Heart left ventricle (tissue), 16 donors: ENCODE measurements around the gene CSPG4. TPM values are rescaled to one million over a fixed set of nuclear protein-coding genes. Genes with fewer than 3 reads are reported as not detected.
"Not testable (repeated sequence)": the region's sequence is repeated elsewhere in the genome, so short reads cannot be mapped to it uniquely, and the experiment has no call there.

Experiments
- ATAC-seq, 4 donors: fragments of 200-7000 bp; cut with Tn5 transposase; one replicate each; pipeline ENCODE4 v1.9.1; 2020 to 2022; ENCODE audit warnings: moderate library complexity in 4 of 4, mild to moderate bottlenecking in 3 of 4, moderate number of reproducible peaks in 1 of 4
- DNase-seq, 5 donors: peaks; one replicate each; pipeline ENCODE4 v3.0.0-alpha.2; 2020
- H3K27ac ChIP-seq, 12 donors: fragments of 200-600 bp; sonication (generic) in 4 of 12; one replicate each; pipeline versions ENCODE4 v1.5.0 to v1.8.0; 2016 to 2022; ENCODE audit warnings: mild to moderate bottlenecking in 2 of 12
- H3K27me3 ChIP-seq, 9 donors: fragments of 200-600 bp; sonication (generic) in 2 of 9; one replicate each; pipeline versions ENCODE4 v1.5.1 to v1.8.0; 2016 to 2022; ENCODE audit warnings: mild to moderate bottlenecking in 3 of 9
- H3K36me3 ChIP-seq, 9 donors: fragments of 200-600 bp; sonication (generic) in 2 of 9; one replicate each; pipeline versions ENCODE4 v1.5.0 to v1.8.0; 2018 to 2022; ENCODE audit warnings: mild to moderate bottlenecking in 2 of 9
- H3K4me1 ChIP-seq, 12 donors: fragments of 200-600 bp; sonication (generic) in 4 of 12; one replicate each; pipeline versions ENCODE4 v1.5.0 to v1.8.0; 2016 to 2022; ENCODE audit warnings: mild to moderate bottlenecking in 3 of 12
- H3K4me3 ChIP-seq, 12 donors: fragments of 200-600 bp; sonication (generic) in 4 of 12; one replicate each; pipeline versions ENCODE4 v1.5.0 to v1.8.0; 2017 to 2022; ENCODE audit warnings: mild to moderate bottlenecking in 9 of 12, moderate library complexity in 4 of 12
- H3K9me3 ChIP-seq, 12 donors: fragments of 200-600 bp; sonication (generic) in 4 of 12; one replicate each; pipeline versions ENCODE4 v1.5.0 to v1.8.0; 2016 to 2022; ENCODE audit warnings: mild to moderate bottlenecking in 1 of 12
- POLR2A ChIP-seq, 2 donors: fragments of 450-650 bp; IDR thresholded peaks; one replicate each; pipeline ENCODE4 v1.6.1; 2017; ENCODE audit warnings: antibody characterized with exemption in 2 of 2, mild to moderate bottlenecking in 2 of 2, moderate library complexity in 2 of 2
- WGBS, 4 donors: extraction: QIAGEN DNeasy Blood & Tissue Kit in 2 of 4; methylation state at CpG; one replicate each; pipeline versions ENCODE4 v1.1.5 to v1.1.7; 2013 to 2018; 5-methylcytosine and 5-hydroxymethylcytosine counted together
- intact Hi-C, 10 donors: fragments of 100-400 bp; cut with DNase I; formaldehyde crosslinking; loops; one replicate each; pipeline versions ENCODE4 v1.11.1 to v1.14.2; 2022
- polyA plus RNA-seq, 2 donors: library from polyadenylated mRNA; stranded (reverse); fragments of 200-250 nt; gene quantifications; one replicate each; pipeline ENCODE4 v1.2.3, GENCODE V29; 2013
- total RNA-seq, 9 donors: library from RNA; depleted of rRNA in 2 of 9; stranded (reverse); fragments of >200 nt in 2 of 9; fragmentation: NEBNext Ultra II Directional in 3 of 9; extraction: Animal tissue kit (Norgen Biotek cat#: 25700) in 3 of 9; gene quantifications; one replicate each; pipeline versions ENCODE4 v1.1.0 to v1.2.4, GENCODE V29; 2016 to 2023
- TF ChIP-seq, protein P1 (sequence below), 12 donors: fragments of 200-600 bp; sonication (generic) in 4 of 12; IDR thresholded peaks; one replicate each; pipeline versions ENCODE4 v1.5.0 to v1.8.0; 2018 to 2022; ENCODE audit warnings: antibody characterized with exemption in 12 of 12, mild to moderate bottlenecking in 5 of 12
- donor health status: ischemic (EF 13 %, LVEDD 7.1; RV severe dilation, severe dysfunction).
- donor health status: healthy with polysubstance abuse.
- donor health status: DM: no; HTN: yes; CAD: no.
- donor health status: DM: no; HTN: no; CAD: no.
- donor health status: ischemic (EF 25% LVEDD 6.9; RV normal size, moderate dysfunction).
- donor health status: ischemic (EF 25% LVEDD 5.7; RV mildly dilated, moderate dysfunction).
- donor health status: healthy.
- donor health status: DM: yes; HTN: yes; CAD: no.
- donor health status: ischemic (EF 35%, LVEDD 5.7; RV mildly dilated, moderate dysfunction).
- donor health status: nonischemic (EF 11% LVEDD 7.7; RV severe dilation, severe dysfunction).
- donor health status: DM: yes; HTN: yes; CAD: no.
- donor health status: PGD.
- donor health status: ischemic (EF 29% LVEDD 5.4; RV normal size, mild dysfunction).
- donor health status: nonischemic (EF 23%, LVEDD 6.1; RV moderate dilation, normal function).

The CSPG4 gene
- total and polyA plus RNA-seq, 11 donors = 8.5 to 46.9 (median 13.9) TPM

DNA sequence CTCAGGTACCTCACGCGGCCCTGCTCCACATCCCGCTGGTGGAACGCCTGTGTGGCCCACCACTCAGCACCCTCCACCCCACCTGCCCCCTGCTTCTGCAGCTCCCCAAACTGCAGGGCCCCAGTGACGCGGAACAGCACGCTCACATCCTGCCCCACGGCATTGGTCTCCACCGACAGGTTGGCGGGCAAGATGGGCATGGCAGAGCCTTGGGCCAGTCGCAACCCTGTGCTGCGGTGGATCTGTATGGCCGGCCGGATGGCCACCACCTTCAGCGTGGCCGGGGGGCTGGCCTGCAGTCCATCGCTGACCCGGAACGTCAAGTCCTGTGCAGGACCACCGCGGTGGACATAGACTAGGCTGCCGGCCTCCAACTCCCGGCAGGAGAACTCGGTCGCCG lies 23.8 kb downstream of the CSPG4 start:
- Histone ChIP-seq H3K27ac (peak overlapping the region in 1 of 12 donors; percentile 30), H3K27me3 (no peaks in the 10 kb centered on the region), H3K4me3 (no peak overlapping the region), H3K9me3 (no peaks in the 10 kb centered on the region), H3K4me1 (peaks cover 0 to 13% (median 8%) of the 10 kb centered on the region in 12 donors), H3K36me3 (peaks cover 0 to 30% (median 3%) of the 10 kb centered on the region in 9 donors)
- intact Hi-C loops = loop anchor here in 9 of 10 donors (5.0 to 10.0 kb wide), 7 partner anchors 33 to 324 kb away; partner anchors contain the start of gene MAN2C1 (in 4 of the 9)
- TF ChIP-seq POLR2A (IDR thresholded peaks at IDR 0.05) = no peak
- TF ChIP-seq, protein P1, sequence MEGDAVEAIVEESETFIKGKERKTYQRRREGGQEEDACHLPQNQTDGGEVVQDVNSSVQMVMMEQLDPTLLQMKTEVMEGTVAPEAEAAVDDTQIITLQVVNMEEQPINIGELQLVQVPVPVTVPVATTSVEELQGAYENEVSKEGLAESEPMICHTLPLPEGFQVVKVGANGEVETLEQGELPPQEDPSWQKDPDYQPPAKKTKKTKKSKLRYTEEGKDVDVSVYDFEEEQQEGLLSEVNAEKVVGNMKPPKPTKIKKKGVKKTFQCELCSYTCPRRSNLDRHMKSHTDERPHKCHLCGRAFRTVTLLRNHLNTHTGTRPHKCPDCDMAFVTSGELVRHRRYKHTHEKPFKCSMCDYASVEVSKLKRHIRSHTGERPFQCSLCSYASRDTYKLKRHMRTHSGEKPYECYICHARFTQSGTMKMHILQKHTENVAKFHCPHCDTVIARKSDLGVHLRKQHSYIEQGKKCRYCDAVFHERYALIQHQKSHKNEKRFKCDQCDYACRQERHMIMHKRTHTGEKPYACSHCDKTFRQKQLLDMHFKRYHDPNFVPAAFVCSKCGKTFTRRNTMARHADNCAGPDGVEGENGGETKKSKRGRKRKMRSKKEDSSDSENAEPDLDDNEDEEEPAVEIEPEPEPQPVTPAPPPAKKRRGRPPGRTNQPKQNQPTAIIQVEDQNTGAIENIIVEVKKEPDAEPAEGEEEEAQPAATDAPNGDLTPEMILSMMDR (IDR thresholded peaks at IDR 0.05) = no peak
- WGBS, 4 donors = 94 to 97% (median 95%) methylated on average over 8 to 26 of the region's 26 CpGs
- no peak for ATAC-seq
- no peak for DNase-seq

GRCh38 chr15:75688278-75688557 lies 24.4 kb downstream of the CSPG4 start:
- H3K4me3 ChIP-seq = no peak overlapping the region
- 89 to 95% (median 92%) methylated on average over 7 of the region's 7 CpGs for WGBS, 4 donors
- H3K27me3 ChIP-seq = no peaks in the 10 kb centered on the region
- intact Hi-C loops = loop anchor here in 9 of 10 donors (5.0 to 10.0 kb wide), 7 partner anchors 34 to 323 kb away; partner anchors contain the start of gene MAN2C1 (in 4 of the 9)
- H3K27ac ChIP-seq = peak overlapping the region in 1 of 12 donors; percentile 30
- peaks cover 0 to 12% (median 6%) of the 10 kb centered on the region in 12 donors for H3K4me1 ChIP-seq
- H3K9me3 ChIP-seq = no peaks in the 10 kb centered on the region
- TF ChIP-seq, protein P1 (IDR thresholded peaks at IDR 0.05) = no peak
- ATAC-seq = no peak
- DNase-seq = no peak
- peaks cover 0 to 30% (median 3%) of the 10 kb centered on the region in 9 donors for H3K36me3 ChIP-seq

- H3K27me3 ChIP-seq = no peaks in the 10 kb centered on the region
- intact Hi-C loops = loop anchor here (2.0 to 10.0 kb wide), 9 partner anchors 35 to 323 kb away; partner anchors contain the start of gene MAN2C1 (in 4 of the 10)
- no peak overlapping the region for H3K4me3 ChIP-seq
- DNase-seq (no peak), ATAC-seq (no peak)
- peak overlapping the region in 1 of 12 donors; percentile 30 for H3K27ac ChIP-seq
- no peaks in the 10 kb centered on the region for H3K9me3 ChIP-seq
- TF ChIP-seq, protein P1 (IDR thresholded peaks at IDR 0.05) = no peak
- no peak for TF ChIP-seq POLR2A (IDR thresholded peaks at IDR 0.05)
- H3K4me1 ChIP-seq = peaks cover 0 to 11% (median 5%) of the 10 kb centered on the region in 12 donors
- WGBS, 4 donors = 91 to 95% (median 93%) methylated on average over 12 to 44 of the region's 44 CpGs
- H3K36me3 ChIP-seq = peaks cover 0 to 30% (median 3%) of the 10 kb centered on the region in 9 donors
These were observed 25.0 kb downstream of the CSPG4 start for GRCh38 chr15:75687486-75688277.

- not testable (repeated sequence) for H3K4me3 ChIP-seq, H3K27ac ChIP-seq, H3K27me3 ChIP-seq, H3K9me3 ChIP-seq
- TF ChIP-seq, protein P1 (IDR thresholded peaks at IDR 0.05) = peak; percentile 66 to 90 (median 80)
- 13 to 34% (median 26%) methylated on average over 9 to 14 of the region's 14 CpGs for WGBS, 4 donors
- intact Hi-C loops = loop anchor here (2.0 to 10.0 kb wide), 9 partner anchors 36 to 321 kb away; partner anchors contain the start of gene MAN2C1 (in 4 of the 10)
- peak; percentile 78 to 90 (median 82) for DNase-seq
- Histone ChIP-seq H3K4me1 (peaks cover 0 to 11% (median 5%) of the 10 kb centered on the region in 12 donors), H3K36me3 (peaks cover 0 to 27% (median 3%) of the 10 kb centered on the region in 9 donors)
- peak; percentile 42 to 80 (median 74) for ATAC-seq
These were observed 26.4 kb downstream of the CSPG4 start for GRCh38 chr15:75686212-75686642.
